CD14-positive monocyte (primary cell): ENCODE measurements around the gene KL. TPM values are rescaled to one million over a fixed set of nuclear protein-coding genes. Genes with fewer than 3 reads are reported as not detected.

Experiments
- DNase-seq, 3 donors: peaks; one replicate each; pipeline ENCODE4 v3.0.0-alpha.2; 2011 to 2022
- H2AFZ ChIP-seq: 2 replicates; pipeline ENCODE4 v1.6.0; 2012; ENCODE audit warnings: mild to moderate bottlenecking, low read depth, low read length, inconsistent platforms; ENCODE audit not compliant: insufficient read depth, poor library complexity, severe bottlenecking
- H3K27ac ChIP-seq, 2 donors: 1 replicate in 1 of 2; 2 replicates in 1 of 2; pipeline ENCODE4 v1.5.1; 2012 to 2013; ENCODE audit warnings: low read length in 2 of 2, control low read depth in 1 of 2, inconsistent platforms in 1 of 2, low read depth in 1 of 2, mild to moderate bottlenecking in 1 of 2
- H3K27me3 ChIP-seq, 2 donors: one replicate each; pipeline versions ENCODE4 v1.6.0 to v1.6.1; 2011 to 2013; ENCODE audit warnings: low read length in 2 of 2; ENCODE audit not compliant: control insufficient read depth in 2 of 2, insufficient read depth in 2 of 2
- H3K36me3 ChIP-seq, 2 donors: replicated peaks in 1 of 2; 1 replicate in 1 of 2; 2 replicates in 1 of 2; pipeline versions ENCODE4 v1.5.1 to v1.6.1; 2012 to 2013; ENCODE audit warnings: low read length in 2 of 2, control low read depth in 1 of 2, inconsistent platforms in 1 of 2, mild to moderate bottlenecking in 1 of 2; ENCODE audit not compliant: insufficient read depth in 2 of 2, control insufficient read depth in 1 of 2
- H3K4me1 ChIP-seq, 2 donors: 1 replicate in 1 of 2; 2 replicates in 1 of 2; pipeline versions ENCODE4 v1.5.1 to v1.6.1; 2012 to 2013; ENCODE audit warnings: low read length in 2 of 2, control low read depth in 1 of 2, inconsistent platforms in 1 of 2, mild to moderate bottlenecking in 1 of 2, moderate library complexity in 1 of 2; ENCODE audit not compliant: insufficient read depth in 2 of 2, control insufficient read depth in 1 of 2
- H3K4me2 ChIP-seq: replicated peaks from 2 replicates; pipeline ENCODE3; 2012; ENCODE audit warnings: low read length, moderate library complexity, mild to moderate bottlenecking; ENCODE audit not compliant: poor library complexity, severe bottlenecking; ENCODE audit errors: extremely low read depth
- H3K4me3 ChIP-seq, 3 experiments: fragments of 200-600 bp in 1 of 3; sonication (generic) in 1 of 3; replicated peaks in 1 of 3; 1 replicate in 2 of 3; 2 replicates in 1 of 3; pipeline ENCODE4 v1.5.1; 2011 to 2013; ENCODE audit warnings: low read length in 3 of 3, mild to moderate bottlenecking in 3 of 3, control low read depth in 2 of 3, low read depth in 2 of 3, inconsistent platforms in 1 of 3, moderate library complexity in 1 of 3
- H3K79me2 ChIP-seq: 2 replicates; pipeline ENCODE4 v1.6.0; 2012; ENCODE audit warnings: mild to moderate bottlenecking, control low read depth, inconsistent platforms, low read length, moderate library complexity; ENCODE audit not compliant: insufficient read depth
- H3K9ac ChIP-seq: 2 replicates; pipeline ENCODE4 v1.6.0; 2017; ENCODE audit warnings: low read length, mild to moderate bottlenecking; ENCODE audit not compliant: insufficient read depth, poor library complexity, severe bottlenecking
- H3K9me3 ChIP-seq, 2 donors: replicated peaks in 1 of 2; 1 replicate in 1 of 2; 2 replicates in 1 of 2; pipeline versions ENCODE4 v1.5.1 to v1.6.1; 2012 to 2013; ENCODE audit warnings: low read length in 2 of 2, control low read depth in 1 of 2; ENCODE audit not compliant: control insufficient read depth in 1 of 2, insufficient read depth in 1 of 2
- H4K20me1 ChIP-seq: 2 replicates; pipeline ENCODE4 v1.6.0; 2012; ENCODE audit warnings: mild to moderate bottlenecking, low read length, control low read depth, moderate library complexity; ENCODE audit not compliant: insufficient read depth
- H3K27ac Mint-ChIP-seq, 7 donors: one replicate each; pipeline ENCODE4 v1.8.0; 2020; ENCODE audit warnings: mild to moderate bottlenecking in 7 of 7, mixed read lengths in 7 of 7, moderate library complexity in 6 of 7, inconsistent platforms in 2 of 7
- H3K27me3 Mint-ChIP-seq, 3 donors: one replicate each; pipeline ENCODE4 v1.8.0; 2021 to 2022; ENCODE audit warnings: low read depth in 3 of 3, mild to moderate bottlenecking in 3 of 3, mixed read lengths in 3 of 3, moderate library complexity in 3 of 3, inconsistent platforms in 1 of 3
- H3K36me3 Mint-ChIP-seq, 2 donors: one replicate each; pipeline ENCODE4 v1.8.0; 2020; ENCODE audit warnings: mixed read lengths in 2 of 2, inconsistent platforms in 1 of 2, mild to moderate bottlenecking in 1 of 2
- H3K4me1 Mint-ChIP-seq: one replicate; pipeline ENCODE4 v1.8.0; 2020; ENCODE audit warnings: mild to moderate bottlenecking, mixed read lengths
- H3K4me3 Mint-ChIP-seq, 2 donors: one replicate each; pipeline ENCODE4 v1.8.0; 2020; ENCODE audit warnings: mild to moderate bottlenecking in 2 of 2, mixed read lengths in 2 of 2, moderate library complexity in 1 of 2
- H3K9me3 Mint-ChIP-seq, 7 donors: one replicate each; pipeline ENCODE4 v1.8.0; 2020 to 2022; ENCODE audit warnings: mixed read lengths in 7 of 7, mild to moderate bottlenecking in 6 of 7, moderate library complexity in 6 of 7, inconsistent platforms in 2 of 7
- CTCF ChIP-seq: fragments of 200-600 bp; IDR thresholded peaks from one replicate; pipeline ENCODE4 v1.8.0; 2022; ENCODE audit warnings: antibody characterized with exemption, mild to moderate bottlenecking
- WGBS: methylation state at CpG from one replicate; pipeline ENCODE4 v1.1.5; 2013; ENCODE audit warnings: missing lambda C conversion rate; ENCODE audit not compliant: insufficient coverage; 5-methylcytosine and 5-hydroxymethylcytosine counted together
- intact Hi-C, 2 donors: fragments of 100-400 bp; cut with micrococcal nuclease; formaldehyde crosslinking; loops; one replicate each; pipeline versions ENCODE4 v1.15.0 to v1.15.1; 2023
- polyA plus RNA-seq, 3 donors: library from polyadenylated mRNA; depleted of rRNA in 1 of 3; unstranded in 2 of 3; stranded (reverse) in 1 of 3; fragments of 300-500 nt in 2 of 3; fragments of >200 nt in 1 of 3; fragmentation: Illumina TruSeq in 2 of 3; gene quantifications; 1 replicate in 2 of 3; 2 replicates in 1 of 3; pipeline ENCODE4 v1.2.3, GENCODE V29; 2012 to 2021

Gene KL
- polyA plus RNA-seq, 3 donors: 0.24 to 1.4 (median 0.75) TPM

GRCh38 chr13:32976912-32977311, 39.3 kb upstream of the KL start:
- Histone ChIP-seq H3K9ac (no peak overlapping the region), H3K36me3 (no peaks in the 10 kb centered on the region), H3K4me2 (no peak overlapping the region), H3K79me2 (no peaks in the 10 kb centered on the region), H3K27ac (no peak overlapping the region), H3K4me1 (no peaks in the 10 kb centered on the region), H2AFZ (no peak overlapping the region), H4K20me1 (no peaks in the 10 kb centered on the region), H3K27me3 (no peaks in the 10 kb centered on the region), H3K4me3 (no peak overlapping the region), H3K9me3 (no peaks in the 10 kb centered on the region)
- Mint-ChIP-seq H3K27me3 (peaks cover 0 to 2% (median 0%) of the 10 kb centered on the region in 3 donors), H3K4me1 (no peaks in the 10 kb centered on the region), H3K27ac (no peak overlapping the region), H3K9me3 (peaks cover 0 to 3% (median 0%) of the 10 kb centered on the region in 7 donors), H3K4me3 (no peak overlapping the region), H3K36me3 (no peaks in the 10 kb centered on the region)
- no peak for DNase-seq
- no CpG with 5 or more reads among the region's 2 CpGs for WGBS
- no peak for TF ChIP-seq CTCF
- intact Hi-C loops: no loop called here

- intact Hi-C loops: no loop called here
- no peak overlapping the region for H3K4me2 ChIP-seq
- no peaks in the 10 kb centered on the region for H3K9me3 ChIP-seq
- no peaks in the 10 kb centered on the region for H4K20me1 ChIP-seq
- no peak for TF ChIP-seq CTCF
- Mint-ChIP-seq H3K36me3 (no peaks in the 10 kb centered on the region), H3K9me3 (peaks cover 0 to 3% (median 1%) of the 10 kb centered on the region in 7 donors), H3K4me1 (no peaks in the 10 kb centered on the region), H3K27me3 (peaks cover 0 to 2% (median 0%) of the 10 kb centered on the region in 3 donors), H3K27ac (no peak overlapping the region), H3K4me3 (no peak overlapping the region)
- DNase-seq: no peak
- no peak overlapping the region for H3K27ac ChIP-seq
- H3K4me3 ChIP-seq: no peak overlapping the region
- H3K79me2 ChIP-seq: no peaks in the 10 kb centered on the region
- H3K9ac ChIP-seq: no peak overlapping the region
- WGBS: 89% methylated on average over 6 of the region's 7 CpGs
- H2AFZ ChIP-seq: no peak overlapping the region
- H3K4me1 ChIP-seq: no peaks in the 10 kb centered on the region
- H3K27me3 ChIP-seq: no peaks in the 10 kb centered on the region
- H3K36me3 ChIP-seq: no peaks in the 10 kb centered on the region
These were observed 38.9 kb upstream of the KL start for GRCh38 chr13:32977321-32977720.
